GM19035 (cell line): ENCODE results near the gene FIP1L1.
"Not testable (repeated sequence)": the region's sequence is repeated elsewhere in the genome, so short reads cannot be mapped to it uniquely, and the experiment has no call there.

Experiments
- ATAC-seq: cut with Tn5 transposase; IDR thresholded peaks from one replicate; pipeline ENCODE4 v1.9.1; 2021; ENCODE audit not compliant: unreplicated experiment

Gene FIP1L1

DNA sequence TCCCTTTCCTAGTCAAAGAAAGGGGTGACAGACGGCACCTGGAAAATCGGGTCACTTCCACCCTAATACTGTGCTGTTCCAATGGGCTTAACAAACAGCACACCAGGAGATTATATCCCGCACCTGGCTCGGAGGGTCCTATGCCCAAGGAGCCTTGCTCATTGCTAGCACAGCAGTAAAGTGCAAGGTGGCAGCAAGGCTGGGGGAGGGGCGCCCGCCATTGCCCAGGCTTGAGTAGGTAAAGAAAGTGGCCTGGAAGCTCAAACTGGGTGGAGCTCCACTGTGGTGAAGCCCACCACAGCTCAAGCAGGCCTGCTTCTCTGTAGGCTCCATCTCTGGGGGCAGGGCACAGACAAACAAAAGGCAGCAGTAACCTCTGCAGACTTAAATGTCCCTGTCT is 89.1 kb downstream of the FIP1L1 start:
- ATAC-seq, result not testable (repeated sequence)

DNA sequence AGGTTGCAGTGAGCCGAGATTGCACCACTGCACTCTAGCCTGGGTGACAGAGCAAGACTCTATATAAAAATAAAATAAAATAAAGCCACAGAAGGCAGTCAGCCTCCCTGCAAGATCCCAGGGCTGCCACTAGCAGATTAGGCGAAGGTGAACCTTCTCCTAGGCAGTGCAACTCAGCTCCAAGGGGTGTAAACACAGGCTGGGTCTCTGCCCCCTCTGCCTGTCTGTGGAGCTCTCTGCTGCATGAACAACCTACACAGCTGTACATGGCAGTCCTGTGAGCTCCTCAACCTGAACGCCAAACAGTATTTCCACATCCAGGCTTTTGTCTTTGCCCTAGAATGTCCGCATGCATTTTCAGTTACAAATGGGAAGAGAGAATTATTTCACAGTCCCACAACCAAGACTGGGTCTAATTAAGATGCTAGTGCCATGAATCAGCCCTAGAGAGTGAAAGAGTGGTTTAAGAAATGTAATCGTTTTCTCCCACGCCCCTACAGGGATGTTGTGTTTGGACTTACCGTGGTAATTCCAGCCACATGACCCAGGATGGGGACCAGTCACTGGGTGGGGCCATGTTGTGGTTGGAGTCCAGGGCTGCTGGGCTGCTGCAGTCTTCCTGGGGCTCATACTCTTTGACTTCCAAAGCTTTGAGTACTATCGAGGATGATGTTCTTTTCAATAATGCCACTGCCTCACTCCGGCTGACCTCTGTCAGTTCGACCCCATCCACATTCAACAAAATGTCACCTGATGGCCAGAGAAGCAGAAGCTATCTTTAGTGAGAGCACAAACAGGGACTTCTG is 99.0 kb downstream of the FIP1L1 start:
- no peak for ATAC-seq

DNA sequence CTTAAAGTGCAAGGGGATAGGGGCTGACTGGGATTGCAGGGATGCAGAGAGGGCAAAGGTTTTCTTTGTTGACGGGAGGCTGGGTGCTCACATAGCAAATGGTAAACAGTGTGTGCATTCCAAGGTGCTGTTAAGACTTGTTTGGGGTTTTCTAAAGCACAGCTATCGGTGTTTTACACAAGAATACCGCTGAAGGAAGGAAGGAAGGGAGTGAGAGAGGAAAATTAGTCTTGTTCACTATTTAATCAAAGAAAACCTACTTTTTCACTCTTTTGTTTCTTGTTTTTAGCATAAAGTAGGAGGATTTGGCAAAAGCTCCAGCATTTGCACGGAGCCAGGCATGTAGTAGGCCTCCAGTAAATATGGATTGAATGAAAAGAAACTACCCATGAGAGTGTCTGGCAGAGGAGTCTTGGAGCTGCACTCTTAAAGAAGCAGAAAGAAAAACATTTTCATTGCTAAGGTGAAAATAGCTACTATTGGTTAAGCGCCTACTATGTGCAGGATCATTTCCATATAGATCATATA is 99.7 kb downstream of the FIP1L1 start:
- no peak for ATAC-seq

DNA sequence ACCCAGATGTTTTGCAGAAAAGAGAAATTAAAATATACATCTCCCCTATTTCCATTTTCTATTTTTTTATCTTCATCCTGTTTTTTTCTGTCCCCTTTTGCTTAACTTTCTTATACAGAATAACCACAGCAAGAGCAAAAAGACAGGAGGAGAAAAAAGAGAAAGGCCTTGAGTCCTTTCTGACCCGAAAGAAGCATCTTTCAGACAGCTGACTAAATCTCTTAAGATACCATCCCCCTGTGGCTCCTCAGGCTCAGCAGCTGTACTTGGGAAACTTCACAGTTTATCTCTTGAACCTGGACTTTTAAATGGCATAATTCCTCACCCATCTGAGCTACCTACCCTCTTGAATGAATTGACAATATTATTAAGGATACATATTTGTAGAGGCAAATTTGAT is 100.2 kb downstream of the FIP1L1 start:
- ATAC-seq, result no peak

DNA sequence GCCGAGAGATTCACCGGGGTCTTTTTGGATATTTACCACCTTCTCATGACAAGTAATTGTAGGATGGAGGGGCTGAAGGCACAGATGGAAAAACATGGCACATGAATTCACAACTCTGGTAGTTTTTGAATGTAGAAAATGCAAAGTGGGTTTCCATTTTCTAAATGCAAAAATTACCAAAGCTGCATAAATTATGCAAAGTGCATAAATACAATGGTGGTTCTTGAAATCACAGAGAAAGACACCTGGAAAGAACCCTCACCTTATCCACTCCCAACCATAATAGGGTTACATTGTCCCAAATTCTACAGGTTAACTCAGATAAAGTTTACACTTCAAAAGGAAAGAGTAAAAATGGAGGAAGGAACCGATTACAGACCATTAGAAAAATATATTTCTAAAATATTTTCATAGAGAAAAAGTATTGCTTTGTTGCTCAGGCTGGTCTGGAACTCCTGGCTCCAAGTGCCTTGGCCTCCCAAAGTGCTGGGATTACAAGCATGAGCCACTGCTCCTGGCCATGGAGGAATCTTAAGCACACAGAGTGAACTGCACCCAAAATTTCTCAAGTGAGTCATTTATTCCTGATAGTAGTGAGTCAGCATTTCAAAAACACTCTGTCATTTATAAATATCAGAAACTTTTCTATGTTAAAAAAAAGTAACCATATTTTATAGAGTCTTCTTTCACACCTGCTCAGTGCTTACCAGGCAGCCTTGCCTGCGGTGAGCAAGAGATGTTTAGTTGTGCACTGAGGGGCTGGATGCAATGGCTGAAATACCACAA is 101.4 kb downstream of the FIP1L1 start:
- ATAC-seq, result no peak

DNA sequence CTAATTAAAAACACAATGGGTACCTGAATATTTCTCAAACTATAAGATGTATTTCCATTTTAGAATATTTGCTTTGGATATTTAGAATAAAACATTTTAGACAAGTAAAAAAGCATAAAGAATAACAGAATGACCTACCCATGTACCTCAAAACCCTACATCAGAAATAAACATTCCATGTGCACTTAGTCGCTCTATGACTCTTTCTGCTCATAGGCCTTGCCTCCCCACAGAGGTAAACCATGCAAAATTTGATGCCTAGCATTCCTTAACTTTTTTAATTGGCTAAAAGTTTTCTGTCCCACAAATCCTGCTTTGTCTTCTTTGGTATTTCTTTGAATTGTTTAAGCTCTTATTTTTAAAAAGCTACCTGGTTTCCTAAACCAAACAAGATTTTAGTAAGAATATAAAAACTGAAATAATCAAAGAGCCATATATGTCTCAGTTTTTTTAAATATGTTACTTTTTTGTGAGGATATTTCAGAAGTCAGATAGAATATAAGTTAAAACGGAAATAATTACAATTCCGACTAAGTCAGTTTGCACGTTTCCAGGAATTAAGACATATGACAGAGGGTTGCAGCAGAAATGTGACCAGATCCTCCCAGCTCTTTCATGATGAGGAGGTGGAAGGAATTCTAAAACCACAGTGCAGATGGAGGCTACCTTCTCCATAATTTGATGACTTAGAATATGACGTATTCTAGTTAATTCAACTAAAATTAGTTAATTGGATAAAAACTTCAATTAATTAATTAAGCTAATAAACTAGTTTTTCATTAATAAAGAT is 102.5 kb downstream of the FIP1L1 start:
- no peak for ATAC-seq

DNA sequence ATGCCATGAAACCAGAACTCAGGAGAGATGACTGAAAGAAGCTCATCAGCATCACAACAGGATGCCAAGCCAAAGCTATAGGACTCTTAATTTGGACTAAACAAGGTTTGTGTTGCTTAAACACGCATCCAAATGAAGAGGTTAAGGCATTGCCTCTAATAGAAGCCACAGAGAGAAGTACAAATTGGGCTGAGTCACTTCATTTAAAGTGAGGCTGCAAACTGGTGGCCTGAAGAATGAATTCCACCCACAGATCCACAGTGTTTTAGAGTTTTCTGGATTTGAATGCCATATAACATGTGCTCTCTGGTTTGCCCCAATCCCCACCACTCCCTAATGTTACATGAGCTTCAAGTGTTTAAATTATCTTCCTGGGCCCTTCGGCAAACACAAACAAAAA is 103.5 kb downstream of the FIP1L1 start:
- ATAC-seq, result no peak

DNA sequence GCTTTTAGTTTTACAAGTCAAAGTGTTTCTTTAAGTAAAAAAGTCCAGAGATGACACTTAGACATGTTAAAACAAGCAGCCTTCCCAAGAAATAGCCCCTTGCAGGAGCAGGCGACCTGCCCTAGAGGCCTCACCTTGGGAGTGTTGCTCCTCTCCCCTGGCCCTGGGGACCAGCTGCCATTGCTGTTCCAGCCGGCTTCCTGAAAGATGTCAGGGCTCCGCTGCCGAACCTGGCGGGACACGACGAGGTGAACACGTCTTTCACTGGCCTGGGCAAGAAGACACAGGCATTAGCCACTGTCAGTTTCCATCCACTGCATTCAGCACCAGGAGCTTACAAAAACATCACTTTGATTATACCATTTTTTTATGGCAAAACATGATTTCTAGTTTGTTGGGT is 104.1 kb downstream of the FIP1L1 start:
- ATAC-seq, result no peak

DNA sequence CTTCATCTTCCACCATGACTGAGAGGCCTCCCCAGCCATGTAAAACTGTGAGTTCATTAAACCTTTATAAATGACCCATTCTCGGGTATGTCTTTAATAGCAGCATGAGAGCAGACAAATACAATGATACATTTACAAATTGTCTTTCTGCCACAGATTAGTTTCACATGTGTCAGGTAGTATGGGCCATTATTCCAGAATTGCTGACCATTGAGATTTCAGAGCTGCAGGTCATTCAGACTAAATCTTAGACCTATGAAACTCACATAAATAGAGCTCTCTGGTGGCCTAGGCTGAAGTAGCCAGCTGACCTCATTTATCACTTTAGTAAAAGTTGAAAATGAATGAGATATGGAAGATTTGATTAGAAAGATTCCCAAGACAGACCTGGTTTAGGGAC is 105.8 kb downstream of the FIP1L1 start:
- ATAC-seq, result no peak

DNA sequence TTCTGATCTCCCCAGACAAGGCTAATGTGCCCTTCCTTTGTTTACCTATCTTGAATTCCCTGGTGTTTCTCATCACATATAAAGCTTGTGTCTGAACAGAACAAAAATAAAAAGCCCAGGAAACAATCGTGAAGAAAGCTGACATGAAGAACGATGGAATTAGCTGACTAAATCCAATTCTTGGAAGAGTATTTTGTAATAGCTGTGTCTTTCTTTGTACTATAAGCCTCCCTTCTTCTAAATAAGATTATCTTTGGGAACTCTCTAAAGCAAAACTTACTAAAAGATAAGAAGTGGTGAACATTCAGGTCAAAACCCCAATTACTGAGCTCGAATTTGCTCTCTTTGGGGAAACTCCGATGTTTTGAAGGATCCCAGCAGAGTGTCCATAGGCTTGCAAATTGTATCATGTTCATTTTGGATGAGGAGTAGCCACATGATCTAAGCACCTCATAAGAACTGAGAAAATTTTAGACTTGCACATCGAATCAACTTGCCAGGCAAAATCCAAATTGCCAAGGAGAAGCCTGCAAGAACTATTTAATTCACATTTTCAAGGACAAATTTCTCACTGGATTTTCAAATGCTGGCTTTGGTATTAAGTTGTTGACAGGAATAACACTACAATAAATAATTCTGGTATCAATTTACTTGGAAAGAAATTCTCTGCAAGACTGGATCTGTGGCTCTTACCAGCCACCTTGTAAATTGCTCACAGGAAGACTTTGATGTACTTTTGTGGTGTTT is 107.6 kb downstream of the FIP1L1 start:
- no peak for ATAC-seq

DNA sequence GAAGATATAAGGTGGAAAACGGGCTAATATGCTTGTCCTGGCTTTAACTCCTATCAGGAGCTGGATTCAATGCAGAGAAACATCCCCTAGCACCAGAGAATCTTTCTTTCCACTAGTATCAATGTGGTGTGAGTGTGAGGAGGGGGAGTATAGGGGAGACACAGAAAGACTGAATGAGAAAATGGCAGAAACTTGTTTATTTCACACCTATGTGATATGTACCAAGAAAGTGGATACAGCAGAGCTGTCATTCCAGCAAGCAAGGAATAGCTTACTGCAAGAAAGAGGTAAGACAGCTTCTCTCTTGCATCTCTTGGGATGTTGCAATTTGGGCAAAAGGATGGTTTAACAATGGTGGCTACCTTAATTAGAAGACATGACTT is 108.2 kb downstream of the FIP1L1 start:
- no peak for ATAC-seq

DNA sequence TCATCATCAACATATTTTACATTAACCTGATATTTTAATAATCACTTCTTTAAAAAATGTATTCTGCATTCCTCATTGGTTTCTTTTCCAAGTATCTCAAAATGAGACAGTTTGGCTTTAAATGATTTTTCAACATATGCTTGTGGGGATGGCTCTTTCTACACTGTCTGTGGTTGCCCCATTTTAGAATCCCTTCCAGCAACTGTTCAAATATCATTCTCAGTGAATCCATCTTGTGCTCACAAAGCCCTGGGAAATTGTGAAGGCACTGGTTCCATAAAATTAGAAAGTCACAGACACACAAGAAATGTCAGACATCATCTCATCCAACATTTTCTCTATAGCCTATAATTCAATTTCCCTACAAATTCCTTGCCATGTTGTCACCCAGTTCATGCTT is 110.3 kb downstream of the FIP1L1 start:
- no peak for ATAC-seq

DNA sequence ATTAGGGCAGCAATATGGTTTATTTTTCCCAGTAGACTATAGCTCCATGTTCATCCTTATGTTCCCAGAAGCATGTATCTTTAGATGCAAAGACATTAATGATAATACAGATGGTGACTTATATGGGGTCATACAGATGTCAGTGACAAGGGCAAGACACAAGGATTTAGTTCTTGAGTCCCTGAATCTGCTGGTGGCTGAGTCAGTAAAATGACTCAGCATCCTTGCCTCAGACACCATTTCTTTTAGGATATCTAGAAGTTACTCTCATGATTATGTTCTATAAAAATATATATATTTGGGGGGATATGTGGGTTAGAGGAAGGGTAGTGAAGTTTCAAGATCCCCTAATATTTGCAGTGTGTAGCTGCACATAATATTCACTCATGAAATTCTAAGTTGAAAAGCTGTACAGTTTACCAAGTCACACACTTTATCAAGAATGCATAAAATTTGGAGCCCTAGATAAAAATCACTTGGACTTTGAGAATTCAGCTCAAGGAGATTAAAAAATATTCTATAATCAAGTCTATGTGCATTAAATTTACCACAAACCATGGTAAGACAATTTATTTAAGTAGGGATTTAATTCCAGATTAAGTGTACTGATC is 111.9 kb downstream of the FIP1L1 start:
- no peak for ATAC-seq

DNA sequence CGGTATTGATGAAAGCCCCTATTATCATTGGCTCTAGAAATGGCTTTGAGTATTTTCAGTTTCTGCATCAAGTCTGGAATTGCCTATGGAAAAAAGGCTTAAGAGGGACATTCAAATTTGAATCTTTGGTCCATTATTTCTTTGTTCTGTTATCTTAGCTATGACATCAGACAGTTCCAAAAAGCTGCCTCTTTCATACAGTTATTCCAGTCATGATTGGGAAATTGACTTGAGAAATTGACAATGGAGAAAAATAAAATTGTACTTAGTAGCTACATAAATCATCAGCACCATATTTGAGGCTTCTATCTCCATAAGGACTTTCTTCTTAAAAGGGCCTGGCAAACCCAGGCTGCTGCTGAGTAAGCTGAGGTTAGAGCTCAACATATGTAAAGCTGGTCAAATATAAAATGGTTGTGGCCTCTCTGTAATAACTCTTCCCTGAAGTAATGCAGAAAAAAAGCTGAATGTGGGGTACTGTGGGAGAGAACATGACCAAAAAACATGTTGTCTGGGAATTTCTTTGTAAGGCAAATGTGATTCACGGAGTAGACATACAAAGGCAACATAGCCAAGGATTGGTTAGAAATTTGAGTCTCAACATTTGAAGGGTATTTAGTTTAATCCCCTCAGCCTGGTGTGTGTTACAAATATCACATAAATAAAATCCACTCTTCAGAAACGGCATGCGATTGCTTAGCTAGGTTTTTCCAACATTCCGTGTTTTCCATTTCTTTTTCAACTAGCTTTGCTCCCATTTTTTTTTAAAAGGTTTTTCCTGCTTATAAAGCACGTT is 112.9 kb downstream of the FIP1L1 start:
- no peak for ATAC-seq

DNA sequence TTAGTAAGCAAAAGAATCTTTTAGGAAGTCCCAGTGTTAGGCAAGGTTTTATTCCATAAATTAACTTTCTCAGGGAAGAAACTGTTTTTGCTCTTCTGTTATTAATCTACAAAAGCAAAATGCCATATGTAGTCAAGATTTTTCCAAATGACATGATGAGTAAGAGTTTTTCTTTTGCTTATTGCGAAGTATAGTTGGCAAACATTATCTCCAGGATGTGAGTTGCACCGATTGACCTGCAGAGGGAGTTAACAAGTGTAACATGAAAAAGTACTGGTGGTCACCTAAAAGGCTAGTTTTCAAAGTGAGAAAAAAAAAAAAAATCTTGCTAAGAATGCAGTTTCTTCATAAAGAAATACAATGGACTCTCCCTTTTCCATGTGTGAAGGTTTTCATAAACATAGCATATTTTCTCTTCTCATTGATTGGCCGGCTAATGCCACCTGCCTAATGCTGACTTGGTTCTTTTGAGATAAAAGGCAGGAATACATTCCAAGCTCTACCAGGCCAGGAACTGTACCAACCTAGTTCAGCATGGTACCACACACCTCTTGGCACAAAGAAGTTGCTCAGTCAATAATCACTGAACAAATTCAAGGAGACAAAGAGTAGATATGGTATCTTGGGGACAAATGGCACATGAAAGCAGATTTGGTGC is 113.7 kb downstream of the FIP1L1 start:
- no peak for ATAC-seq

DNA sequence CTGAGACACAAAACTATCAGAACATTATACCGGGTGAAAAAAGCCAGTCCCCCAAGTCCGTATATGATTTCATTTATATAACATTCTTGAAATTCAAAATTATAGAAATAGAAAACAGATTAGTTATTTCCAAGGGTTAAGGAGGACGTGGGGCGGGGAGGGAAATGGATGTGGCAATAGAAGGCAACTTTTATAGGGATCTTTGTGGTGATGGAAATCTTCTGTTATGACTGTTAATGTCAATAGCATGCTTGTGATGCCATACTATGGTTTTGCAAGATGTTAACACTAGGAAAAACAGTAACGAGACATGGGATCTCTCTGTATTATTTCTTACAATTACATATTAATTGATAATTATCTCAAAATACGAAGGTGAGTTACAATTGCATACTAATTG is 117.4 kb downstream of the FIP1L1 start:
- no peak for ATAC-seq

DNA sequence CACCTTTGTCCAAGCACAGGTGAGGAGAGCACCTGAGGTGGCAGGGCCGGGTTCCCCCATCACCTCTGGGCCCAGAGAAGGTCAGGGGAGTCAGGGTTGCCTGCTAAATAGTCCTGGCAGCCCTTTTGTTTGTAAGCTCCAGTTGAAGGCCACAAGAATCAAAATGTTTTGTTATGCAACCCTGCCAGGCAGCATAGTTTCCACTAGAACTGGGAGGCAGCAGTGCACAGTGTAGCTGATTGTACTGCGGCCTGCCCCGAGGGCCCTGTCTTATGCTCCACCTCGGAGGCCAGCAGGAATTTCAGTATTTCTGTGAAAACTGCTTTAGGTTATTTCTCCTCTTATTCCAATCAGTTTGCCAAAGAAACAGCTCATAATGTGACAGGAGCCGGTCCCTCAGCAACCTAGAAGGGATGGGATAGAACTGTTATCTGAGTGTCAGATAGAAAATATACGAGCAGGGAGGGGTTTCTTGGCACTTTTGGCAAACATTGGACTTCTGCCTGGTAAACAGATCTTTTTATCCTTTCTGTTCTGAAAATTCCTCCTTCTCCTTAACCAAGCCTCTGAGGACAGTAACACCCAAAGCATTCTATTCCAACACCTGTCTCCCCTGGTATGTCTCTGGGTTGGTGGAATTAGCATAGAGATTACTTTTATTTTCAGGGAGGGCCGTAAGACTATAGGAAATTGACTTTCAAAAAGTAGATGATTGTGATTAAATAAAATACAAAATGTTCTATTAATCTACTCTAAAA is 120.2 kb downstream of the FIP1L1 start:
- no peak for ATAC-seq

DNA sequence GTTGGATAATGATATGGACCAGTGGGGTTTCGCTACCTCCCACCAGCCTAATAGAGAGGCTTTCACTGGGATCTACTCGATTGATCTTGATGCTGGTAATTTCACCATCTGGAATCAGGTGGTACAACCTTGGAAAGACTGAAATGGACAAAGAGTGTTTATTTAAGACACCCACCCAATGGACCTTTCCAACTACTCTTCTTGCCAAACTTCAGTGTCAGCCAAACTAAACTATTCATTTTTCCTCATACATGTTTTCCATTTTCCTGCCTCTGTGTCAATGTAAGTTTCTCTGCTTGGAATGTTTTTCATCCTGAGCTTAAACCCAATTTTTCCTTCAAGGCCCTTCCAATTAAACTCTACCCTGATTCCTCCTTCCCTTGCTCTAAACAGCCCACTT is 121.3 kb downstream of the FIP1L1 start:
- no peak for ATAC-seq
